Left lung (tissue), 10 donors: ENCODE measurements around the gene IL12B. TPM values are rescaled to one million over a fixed set of nuclear protein-coding genes. Genes with fewer than 3 reads are reported as not detected.

Source experiments
- ATAC-seq: fragments of 200-7000 bp; cut with Tn5 transposase; one replicate; pipeline ENCODE4 v1.9.1; 2020; ENCODE audit warnings: moderate library complexity
- DNase-seq, 4 donors: peaks; one replicate each; pipeline ENCODE4 v3.0.0-alpha.2; 2013 to 2020
- H3K27ac ChIP-seq, 2 donors: fragments of 200-600 bp; sonication (generic) in 1 of 2; one replicate each; pipeline versions ENCODE4 v1.5.0 to v1.8.0; 2020 to 2021
- H3K27me3 ChIP-seq, 2 donors: fragments of 200-600 bp; sonication (generic) in 1 of 2; one replicate each; pipeline versions ENCODE4 v1.5.0 to v1.8.0; 2020 to 2021
- H3K36me3 ChIP-seq, 2 donors: fragments of 200-600 bp; sonication (generic) in 1 of 2; one replicate each; pipeline versions ENCODE4 v1.5.0 to v1.8.0; 2020 to 2021
- H3K4me1 ChIP-seq, 2 donors: fragments of 200-600 bp; one replicate each; pipeline ENCODE4 v1.8.0; 2021
- H3K4me3 ChIP-seq, 2 donors: fragments of 200-600 bp; sonication (generic) in 1 of 2; one replicate each; pipeline versions ENCODE4 v1.5.0 to v1.8.0; 2020 to 2021; ENCODE audit warnings: mild to moderate bottlenecking in 1 of 2
- H3K9me3 ChIP-seq, 2 donors: fragments of 200-600 bp; sonication (generic) in 1 of 2; one replicate each; pipeline versions ENCODE4 v1.5.0 to v1.8.0; 2020 to 2021
- intact Hi-C, 2 donors: fragments of 100-400 bp; cut with DNase I; formaldehyde crosslinking; loops; one replicate each; pipeline versions ENCODE4 v1.11.2 to v1.14.2; 2022
- polyA plus RNA-seq, 6 donors: library from polyadenylated mRNA; unstranded; fragments of 120-200 nt; gene quantifications; one replicate each; pipeline ENCODE4 v1.2.1, GENCODE V29; 2013; ENCODE audit not compliant: insufficient read length in 6 of 6
- total RNA-seq, 2 donors: library from RNA; stranded (reverse); fragmentation: NEBNext Ultra II Directional; extraction: Animal tissue kit (Norgen Biotek cat#: 25700); gene quantifications; one replicate each; pipeline ENCODE4 v1.2.1, GENCODE V29; 2021
- TF ChIP-seq, protein P1 (sequence below), 2 donors: fragments of 200-600 bp; sonication (generic) in 1 of 2; IDR thresholded peaks; one replicate each; pipeline versions ENCODE4 v1.5.0 to v1.8.0; 2021; ENCODE audit warnings: antibody characterized with exemption in 2 of 2
- donor health status: DM: no; HTN: yes; CAD: no.
- donor health status: DM: no; HTN: no; CAD: no.

Gene IL12B
- total and polyA plus RNA-seq, 8 donors: 0.08 to 0.10 (median 0.10) TPM; not detected in 4

DNA sequence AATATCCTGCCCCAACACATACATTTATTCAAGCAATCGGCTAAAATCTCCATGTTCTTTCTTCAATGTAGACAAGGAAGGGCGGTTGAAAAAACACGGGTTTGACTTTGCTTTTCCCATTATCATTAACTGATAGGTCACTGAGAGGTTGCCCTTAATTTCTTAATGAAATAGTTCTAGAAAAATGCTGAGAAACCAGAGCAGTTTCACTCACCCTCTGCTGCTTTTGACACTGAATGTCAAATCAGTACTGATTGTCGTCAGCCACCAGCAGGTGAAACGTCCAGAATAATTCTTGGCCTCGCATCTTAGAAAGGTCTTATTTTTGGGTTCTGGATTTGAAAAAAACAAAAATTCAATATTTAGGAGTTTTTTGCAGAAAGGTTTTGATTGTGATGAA, 8.1 kb downstream of the IL12B start:
- DNase-seq (no peak), ATAC-seq (no peak)
- Histone ChIP-seq H3K4me1 (no peaks in the 10 kb centered on the region), H3K27ac (no peak overlapping the region), H3K9me3 (no peaks in the 10 kb centered on the region), H3K36me3 (no peaks in the 10 kb centered on the region), H3K4me3 (no peak overlapping the region), H3K27me3 (no peaks in the 10 kb centered on the region)
- TF ChIP-seq, protein P1, sequence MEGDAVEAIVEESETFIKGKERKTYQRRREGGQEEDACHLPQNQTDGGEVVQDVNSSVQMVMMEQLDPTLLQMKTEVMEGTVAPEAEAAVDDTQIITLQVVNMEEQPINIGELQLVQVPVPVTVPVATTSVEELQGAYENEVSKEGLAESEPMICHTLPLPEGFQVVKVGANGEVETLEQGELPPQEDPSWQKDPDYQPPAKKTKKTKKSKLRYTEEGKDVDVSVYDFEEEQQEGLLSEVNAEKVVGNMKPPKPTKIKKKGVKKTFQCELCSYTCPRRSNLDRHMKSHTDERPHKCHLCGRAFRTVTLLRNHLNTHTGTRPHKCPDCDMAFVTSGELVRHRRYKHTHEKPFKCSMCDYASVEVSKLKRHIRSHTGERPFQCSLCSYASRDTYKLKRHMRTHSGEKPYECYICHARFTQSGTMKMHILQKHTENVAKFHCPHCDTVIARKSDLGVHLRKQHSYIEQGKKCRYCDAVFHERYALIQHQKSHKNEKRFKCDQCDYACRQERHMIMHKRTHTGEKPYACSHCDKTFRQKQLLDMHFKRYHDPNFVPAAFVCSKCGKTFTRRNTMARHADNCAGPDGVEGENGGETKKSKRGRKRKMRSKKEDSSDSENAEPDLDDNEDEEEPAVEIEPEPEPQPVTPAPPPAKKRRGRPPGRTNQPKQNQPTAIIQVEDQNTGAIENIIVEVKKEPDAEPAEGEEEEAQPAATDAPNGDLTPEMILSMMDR (IDR thresholded peaks at IDR 0.05): no peak
- intact Hi-C loops: no loop called here

DNA sequence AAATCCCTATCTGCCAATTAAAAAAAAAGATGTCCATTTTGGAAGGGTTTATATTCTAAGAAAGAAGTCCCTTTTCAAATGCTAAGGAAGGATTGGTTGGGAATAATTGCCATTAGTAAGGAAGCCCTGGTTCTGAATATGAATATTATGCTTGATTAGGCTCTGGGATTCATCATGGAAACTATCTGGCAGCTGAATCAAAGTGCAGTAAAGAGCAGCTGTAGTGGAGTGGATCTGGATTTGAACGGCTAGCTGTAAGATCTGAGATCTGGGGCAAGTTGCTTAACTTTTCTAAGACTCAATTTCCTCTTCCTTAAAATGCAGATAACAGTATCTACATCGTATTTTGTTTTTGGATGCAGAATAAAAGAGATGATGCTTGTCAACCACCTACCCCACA, 10.5 kb downstream of the IL12B start:
- TF ChIP-seq, protein P1 (IDR thresholded peaks at IDR 0.05): no peak
- Histone ChIP-seq H3K27me3 (no peaks in the 10 kb centered on the region), H3K36me3 (no peaks in the 10 kb centered on the region), H3K4me3 (no peak overlapping the region), H3K27ac (no peak overlapping the region), H3K4me1 (no peaks in the 10 kb centered on the region), H3K9me3 (no peaks in the 10 kb centered on the region)
- intact Hi-C loops: no loop called here
- DNase-seq (no peak), ATAC-seq (no peak)

DNA sequence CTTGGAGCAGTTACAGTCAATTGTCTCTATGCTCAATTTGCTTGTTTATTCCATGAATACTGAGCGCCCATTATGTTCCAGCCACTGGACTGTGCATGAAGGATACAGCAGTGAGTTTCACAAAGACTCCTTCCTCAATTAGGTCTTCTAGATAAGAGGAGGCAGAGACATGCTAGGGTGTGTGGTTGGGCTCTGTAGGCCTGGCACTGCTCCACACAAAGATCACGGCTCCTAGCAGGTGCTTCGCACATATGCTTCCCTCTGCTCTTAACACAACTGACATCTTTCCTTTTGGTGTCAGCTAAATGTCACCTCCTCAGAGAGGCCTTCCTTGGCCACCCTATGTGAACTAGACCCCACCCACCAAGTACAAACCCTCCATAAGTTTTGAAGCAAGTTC, 10.9 kb downstream of the IL12B start:
- Histone ChIP-seq H3K27ac (no peak overlapping the region), H3K9me3 (no peaks in the 10 kb centered on the region), H3K36me3 (no peaks in the 10 kb centered on the region), H3K4me3 (no peak overlapping the region), H3K27me3 (no peaks in the 10 kb centered on the region), H3K4me1 (no peaks in the 10 kb centered on the region)
- TF ChIP-seq, protein P1 (IDR thresholded peaks at IDR 0.05): no peak
- ATAC-seq (no peak), DNase-seq (no peak)
- intact Hi-C loops: no loop called here

DNA sequence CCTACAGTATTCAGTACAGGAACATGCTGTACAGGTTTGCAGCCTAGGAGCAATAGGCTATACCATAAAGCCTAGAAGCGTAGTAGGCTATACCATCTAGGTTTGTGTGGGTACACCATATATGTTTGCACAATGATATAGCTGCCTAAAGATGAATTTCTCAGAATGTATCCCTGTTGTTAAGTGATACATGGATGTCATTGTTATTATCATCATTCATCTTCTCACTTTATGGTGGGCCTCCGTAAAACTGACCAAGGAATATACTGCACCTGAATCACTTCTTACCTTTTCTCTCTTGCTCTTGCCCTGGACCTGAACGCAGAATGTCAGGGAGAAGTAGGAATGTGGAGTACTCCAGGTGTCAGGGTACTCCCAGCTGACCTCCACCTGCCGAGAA, 11.8 kb downstream of the IL12B start:
- TF ChIP-seq, protein P1 (IDR thresholded peaks at IDR 0.05): no peak
- intact Hi-C loops: no loop called here

DNA sequence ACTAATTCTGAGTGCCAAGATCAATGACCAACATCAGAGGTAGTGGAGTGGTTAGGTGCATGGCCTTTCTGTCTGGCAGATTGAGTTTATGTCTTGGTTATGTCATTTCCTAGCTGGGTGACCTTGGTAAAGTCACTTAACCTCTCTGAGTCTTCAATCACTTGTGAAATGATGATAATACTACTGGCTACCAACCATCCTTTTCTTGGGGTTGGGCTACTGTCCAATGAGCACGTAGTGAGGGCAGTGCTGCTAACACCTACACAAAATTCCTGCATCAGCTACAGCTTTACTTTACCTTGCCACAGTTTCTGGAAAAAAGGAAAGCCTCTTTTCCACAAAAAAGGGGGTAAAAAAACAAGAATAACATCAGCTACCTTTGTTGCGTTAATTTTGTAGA, 12.4 kb downstream of the IL12B start:
- intact Hi-C loops: no loop called here
- TF ChIP-seq, protein P1 (IDR thresholded peaks at IDR 0.05): no peak
- no peak overlapping the region for H3K27ac ChIP-seq
- peaks cover 0 to 2% of the 10 kb centered on the region in 2 donors for H3K27me3 ChIP-seq
- DNase-seq (no peak), ATAC-seq (no peak)
- no peak overlapping the region for H3K4me3 ChIP-seq
- no peaks in the 10 kb centered on the region for H3K36me3 ChIP-seq
- H3K4me1 ChIP-seq: no peaks in the 10 kb centered on the region
- no peaks in the 10 kb centered on the region for H3K9me3 ChIP-seq

More for the DNA sequence above, 11.8 kb downstream of the IL12B start:
- Histone ChIP-seq H3K27ac (no peak overlapping the region), H3K9me3 (no peaks in the 10 kb centered on the region), H3K4me1 (no peaks in the 10 kb centered on the region), H3K4me3 (no peak overlapping the region), H3K36me3 (no peaks in the 10 kb centered on the region), H3K27me3 (no peaks in the 10 kb centered on the region)
- DNase-seq (no peak), ATAC-seq (no peak)
